ENCODE data around the gene ASTN1.

The ASTN1 gene

GRCh38 chr1:176869577-176869976 is 294.9 kb downstream of the ASTN1 start:
- DNase-seq = no peak

- peak; percentile 55 for DNase-seq
Observed at GRCh38 chr1:176866011-176866714, 298.3 kb downstream of the ASTN1 start.

GRCh38 chr1:176864211-176864610 is 300.3 kb downstream of the ASTN1 start:
- no peak for DNase-seq

- DNase-seq = no peak
Observed at GRCh38 chr1:176863613-176864012, 300.9 kb downstream of the ASTN1 start.

GRCh38 chr1:176858433-176858916 is 306.0 kb downstream of the ASTN1 start:
- no peak for DNase-seq

GRCh38 chr1:176857632-176858031 is 306.9 kb downstream of the ASTN1 start:
- DNase-seq = no peak

- DNase-seq = no peak
Observed at GRCh38 chr1:176854758-176855745, 309.5 kb downstream of the ASTN1 start.

- DNase-seq = no peak
Observed at GRCh38 chr1:176854121-176854520, 310.4 kb downstream of the ASTN1 start.

- DNase-seq = no peak
Observed at GRCh38 chr1:176853503-176853902, 311.0 kb downstream of the ASTN1 start.

- no peak for DNase-seq
Observed at GRCh38 chr1:176852124-176852523, 312.4 kb downstream of the ASTN1 start.

- DNase-seq = no peak
Observed at GRCh38 chr1:176850871-176851270, 313.6 kb downstream of the ASTN1 start.

- DNase-seq = no peak
Observed at GRCh38 chr1:176849281-176849680, 315.2 kb downstream of the ASTN1 start.

GRCh38 chr1:176847052-176847451 is 317.5 kb downstream of the ASTN1 start:
- DNase-seq = peak; percentile 10

GRCh38 chr1:176843352-176844297 is 320.9 kb downstream of the ASTN1 start:
- DNase-seq = peak; percentile 74

- DNase-seq = no peak
Observed at GRCh38 chr1:176841238-176841637, 323.3 kb downstream of the ASTN1 start.

- no peak for DNase-seq
Observed at GRCh38 chr1:176839216-176839615, 325.3 kb downstream of the ASTN1 start.

- DNase-seq = no peak
Observed at GRCh38 chr1:176838276-176838995, 326.1 kb downstream of the ASTN1 start.

- no peak for DNase-seq
Observed at GRCh38 chr1:176837708-176838107, 326.8 kb downstream of the ASTN1 start.

- no peak for DNase-seq
Observed at GRCh38 chr1:176831150-176831549, 333.4 kb downstream of the ASTN1 start.

GRCh38 chr1:176829261-176829660 is 335.3 kb downstream of the ASTN1 start:
- DNase-seq = no peak

GRCh38 chr1:176826265-176826664 is 338.2 kb downstream of the ASTN1 start:
- DNase-seq = no peak
